DOHH2 (cell line): ENCODE measurements around the gene C15orf61.

Experiments
- H3F3A ChIP-seq: fragments of 200-600 bp; sonication (generic), shearing (Covaris generic); 2 replicates; pipeline ENCODE4 v1.6.0; 2016; ENCODE audit warnings: antibody characterized with exemption, mild to moderate bottlenecking; ENCODE audit not compliant: control insufficient read depth, insufficient read depth
- H3K27ac ChIP-seq: fragments of 200-600 bp; sonication (generic); 2 replicates; pipeline ENCODE4 v1.5.1; 2014; ENCODE audit warnings: low read depth, mild to moderate bottlenecking, low read length, moderate library complexity
- H3K27me3 ChIP-seq: fragments of 200-600 bp; sonication (generic); 2 replicates; pipeline ENCODE4 v1.6.1; 2014; ENCODE audit warnings: mild to moderate bottlenecking, low read length, mixed read lengths; ENCODE audit not compliant: control insufficient read depth
- H3K36me3 ChIP-seq: fragments of 200-600 bp; sonication (generic); 2 replicates; pipeline ENCODE4 v1.6.1; 2014; ENCODE audit warnings: mild to moderate bottlenecking, low read length, moderate library complexity, mixed read lengths; ENCODE audit not compliant: control insufficient read depth
- H3K4me1 ChIP-seq: fragments of 200-600 bp; sonication (generic); 2 replicates; pipeline ENCODE4 v1.6.1; 2014; ENCODE audit warnings: mild to moderate bottlenecking, low read length, mixed read lengths; ENCODE audit not compliant: control insufficient read depth
- H3K4me2 ChIP-seq: fragments of 200-600 bp; sonication (generic); 2 replicates; pipeline ENCODE4 v1.6.0; 2014; ENCODE audit warnings: mild to moderate bottlenecking, low read length, moderate library complexity
- H3K4me3 ChIP-seq: fragments of 200-600 bp; sonication (generic); 2 replicates; pipeline ENCODE4 v1.5.1; 2014; ENCODE audit warnings: mild to moderate bottlenecking, low read length, mixed read lengths
- H3K79me2 ChIP-seq: fragments of 200-600 bp; sonication (generic); 2 replicates; pipeline ENCODE4 v1.6.1; 2014; ENCODE audit warnings: mild to moderate bottlenecking, low read length, mixed read lengths; ENCODE audit not compliant: control insufficient read depth
- H3K9me2 ChIP-seq: fragments of 200-600 bp; sonication (generic); replicated peaks from 2 replicates; pipeline ENCODE4 v1.6.1; 2014; ENCODE audit warnings: mild to moderate bottlenecking, low read length, mixed read lengths; ENCODE audit not compliant: control insufficient read depth
- H3K9me3 ChIP-seq: fragments of 200-600 bp; sonication (generic); 2 replicates; pipeline ENCODE4 v1.6.1; 2014; ENCODE audit warnings: antibody characterized with exemption, low read length, mixed read lengths; ENCODE audit not compliant: control insufficient read depth, insufficient read depth
- H4K20me1 ChIP-seq: fragments of 200-600 bp; sonication (generic); 2 replicates; pipeline ENCODE4 v1.6.0; 2014; ENCODE audit warnings: low read depth, mild to moderate bottlenecking, antibody characterized with exemption, low read length, moderate library complexity; ENCODE audit not compliant: control insufficient read depth, insufficient read depth
- CTCF ChIP-seq: fragments of 200-600 bp; sonication (generic); IDR thresholded peaks from one replicate; pipeline ENCODE4 v1.5.1; 2014; ENCODE audit warnings: antibody characterized with exemption, mild to moderate bottlenecking, low read depth, low read length; ENCODE audit not compliant: poor library complexity, severe bottlenecking
- EZH2phosphoT487 ChIP-seq: fragments of 200-600 bp; sonication (generic); IDR thresholded peaks from 2 replicates; pipeline ENCODE4 v1.6.1; 2017; ENCODE audit warnings: borderline replicate concordance, mild to moderate bottlenecking, antibody characterized with exemption, low read length, moderate library complexity, mixed read lengths

The C15orf61 gene

GRCh38 chr15:67564021-67564967, 43.4 kb downstream of the C15orf61 start:
- peak overlapping the region; percentile 49 for H3K4me2 ChIP-seq
- H3K36me3 ChIP-seq: peaks cover 15% of the 10 kb centered on the region
- H3K4me1 ChIP-seq: peaks cover 65% of the 10 kb centered on the region
- peak overlapping the region; percentile 51 for H3K27ac ChIP-seq
- peaks cover 4% of the 10 kb centered on the region; the same call in 1 of the 2 replicates for H3F3A ChIP-seq
- no peaks in the 10 kb centered on the region for H4K20me1 ChIP-seq
- H3K4me3 ChIP-seq: peak overlapping the region; percentile 33
- H3K9me3 ChIP-seq: peaks cover 6% of the 10 kb centered on the region; the same call in 1 of the 2 replicates
- H3K9me2 ChIP-seq: no peaks in the 10 kb centered on the region
- H3K27me3 ChIP-seq: no peaks in the 10 kb centered on the region
- TF ChIP-seq CTCF (no peak), EZH2phosphoT487 (no peak)
- no peaks in the 10 kb centered on the region; the same call in 1 of the 2 replicates for H3K79me2 ChIP-seq

- no peaks in the 10 kb centered on the region for H4K20me1 ChIP-seq
- H3K36me3 ChIP-seq: peaks cover 10% of the 10 kb centered on the region
- TF ChIP-seq EZH2phosphoT487 (no peak), CTCF (no peak)
- peaks cover 6% of the 10 kb centered on the region; the same call in 1 of the 2 replicates for H3K9me3 ChIP-seq
- no peaks in the 10 kb centered on the region for H3K9me2 ChIP-seq
- peaks cover 4% of the 10 kb centered on the region; the same call in 1 of the 2 replicates for H3F3A ChIP-seq
- H3K27ac ChIP-seq: peak overlapping the region; percentile 51; the same call in 1 of the 2 replicates
- H3K4me2 ChIP-seq: peak overlapping the region; percentile 49
- no peaks in the 10 kb centered on the region for H3K27me3 ChIP-seq
- H3K4me1 ChIP-seq: peaks cover 65% of the 10 kb centered on the region
- H3K4me3 ChIP-seq: peak overlapping the region; percentile 33; the same call in 1 of the 2 replicates
- H3K79me2 ChIP-seq: no peaks in the 10 kb centered on the region; the same call in 1 of the 2 replicates
Measured at GRCh38 chr15:67564968-67565345, 44.0 kb downstream of the C15orf61 start.

GRCh38 chr15:67569668-67570067, 48.7 kb downstream of the C15orf61 start:
- no peak overlapping the region for H3K27ac ChIP-seq
- H3K9me3 ChIP-seq: no peaks in the 10 kb centered on the region
- no peaks in the 10 kb centered on the region for H3K9me2 ChIP-seq
- no peak for TF ChIP-seq EZH2phosphoT487
- no peaks in the 10 kb centered on the region for H3K27me3 ChIP-seq
- H3K4me2 ChIP-seq: peak overlapping the region; percentile 22
- no peak overlapping the region for H3K4me3 ChIP-seq
- H4K20me1 ChIP-seq: no peaks in the 10 kb centered on the region
- peaks cover 31% of the 10 kb centered on the region for H3K4me1 ChIP-seq
- no peaks in the 10 kb centered on the region for H3K36me3 ChIP-seq
- no peaks in the 10 kb centered on the region for H3F3A ChIP-seq
- no peaks in the 10 kb centered on the region for H3K79me2 ChIP-seq
